Choroid plexus epithelial cell (primary cell): ENCODE results near the gene EFHC1.

Experiments
- DNase-seq: peaks from one replicate; pipeline ENCODE4 v3.0.0-alpha.2; 2010; ENCODE audit warnings: low read depth
- H3K4me3 ChIP-seq: 2 replicates; pipeline ENCODE4 v1.5.1; 2011; ENCODE audit warnings: low read depth, mild to moderate bottlenecking, control low read depth, low read length, moderate library complexity
- CTCF ChIP-seq: conservative IDR thresholded peaks from 2 replicates; pipeline ENCODE4 v1.5.1; 2011; ENCODE audit warnings: low read depth, mild to moderate bottlenecking, control low read depth, inconsistent platforms, low read length, moderate library complexity

EFHC1 gene

DNA sequence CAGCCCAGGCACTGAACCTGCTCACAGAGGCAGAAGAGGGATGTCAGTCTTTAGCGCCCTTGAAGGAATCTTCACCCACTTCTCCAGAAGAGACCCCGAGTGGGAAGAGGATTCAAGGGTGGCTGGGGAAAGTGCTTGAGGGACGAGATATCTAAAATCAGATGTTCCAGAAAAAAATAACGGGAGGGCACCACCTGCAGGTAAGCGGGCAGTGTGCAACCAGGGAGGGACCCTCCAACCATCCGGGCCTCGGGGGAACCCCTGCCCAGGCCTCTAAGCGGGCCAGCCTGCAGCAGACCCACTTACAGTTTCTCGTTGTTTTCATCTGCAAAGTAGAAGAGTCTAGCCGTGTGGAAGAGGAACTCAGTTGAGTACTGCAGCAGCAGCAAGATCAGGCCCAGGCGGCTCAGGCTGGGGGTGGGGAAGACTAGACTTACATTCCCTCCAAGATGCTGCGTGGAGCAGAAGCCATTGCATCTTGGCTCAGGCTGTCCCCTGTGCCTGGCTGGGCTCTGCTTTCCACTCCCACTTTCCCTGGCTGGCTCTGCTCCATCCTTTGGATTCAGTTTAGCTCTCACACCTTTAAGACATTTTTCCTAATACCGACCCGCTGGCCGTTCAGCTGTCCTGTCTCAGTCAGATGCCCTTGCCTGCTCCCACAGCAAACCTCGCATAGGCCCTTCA is 85.7 kb downstream of the EFHC1 start:
- DNase-seq = no peak
- TF ChIP-seq CTCF = peak; percentile 32
- no peak overlapping the region for H3K4me3 ChIP-seq

GRCh38 chr6:52506476-52506875 is 86.3 kb downstream of the EFHC1 start:
- H3K4me3 ChIP-seq = no peak overlapping the region
- DNase-seq = no peak
- no peak for TF ChIP-seq CTCF

DNA sequence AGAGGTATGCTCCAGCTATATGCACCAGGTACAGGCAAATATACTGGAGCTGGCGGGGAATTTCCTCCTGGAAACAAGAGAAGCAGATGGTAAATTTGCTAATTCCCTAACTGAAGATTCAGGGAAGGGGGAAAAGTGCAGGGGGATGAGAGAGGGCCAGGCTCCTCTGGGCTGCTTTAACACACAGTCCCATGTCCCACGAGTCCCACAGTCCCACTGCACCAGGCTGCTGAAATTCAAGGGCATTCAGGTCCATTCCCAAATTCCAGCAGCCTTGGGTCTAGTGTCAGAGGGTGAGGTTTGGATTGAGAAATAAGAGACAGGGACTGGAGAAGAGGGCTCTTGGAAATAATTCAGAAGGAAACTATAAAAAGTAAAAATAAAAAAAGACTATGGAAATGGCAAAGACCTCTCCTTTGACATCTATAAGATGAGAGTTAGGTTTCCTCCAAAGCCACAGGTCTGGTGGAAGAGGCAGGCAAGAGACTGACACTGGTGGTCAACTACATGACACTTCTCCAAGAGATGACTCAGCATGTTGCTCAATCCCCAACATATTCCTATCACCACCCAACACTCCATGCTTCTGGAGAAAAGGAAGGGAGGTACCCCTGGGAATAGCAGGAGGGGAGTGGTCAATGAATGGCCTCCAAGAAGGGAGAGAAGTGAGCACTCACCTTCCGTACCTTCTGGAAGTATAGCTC is 87.6 kb downstream of the EFHC1 start:
- no peak for TF ChIP-seq CTCF
- H3K4me3 ChIP-seq = no peak overlapping the region
- peak; percentile 71 for DNase-seq

DNA sequence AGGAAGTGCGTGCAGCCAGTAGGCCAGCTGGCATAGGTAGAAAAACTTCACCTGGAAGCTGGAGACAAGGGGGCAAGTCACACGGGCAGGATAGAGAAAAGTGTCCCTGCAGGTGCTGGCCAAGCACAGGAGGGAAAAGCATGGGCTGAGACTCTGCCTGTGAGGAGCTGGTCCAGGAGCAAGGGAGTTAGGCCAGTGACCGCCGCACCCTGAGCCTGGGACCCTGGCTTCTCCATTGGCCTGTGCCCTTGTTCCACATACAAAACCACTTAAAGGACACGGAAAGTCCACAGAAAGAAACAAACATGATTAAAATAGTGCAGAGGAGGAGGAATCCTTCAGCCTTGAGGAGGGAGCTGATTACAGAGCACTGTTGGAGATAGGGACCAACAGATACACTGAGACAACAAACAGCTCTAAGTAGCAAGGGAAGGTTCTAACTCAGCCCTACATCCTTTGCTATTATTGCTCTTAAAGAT is 88.2 kb downstream of the EFHC1 start:
- DNase-seq = no peak
- no peak for TF ChIP-seq CTCF
- no peak overlapping the region for H3K4me3 ChIP-seq

DNA sequence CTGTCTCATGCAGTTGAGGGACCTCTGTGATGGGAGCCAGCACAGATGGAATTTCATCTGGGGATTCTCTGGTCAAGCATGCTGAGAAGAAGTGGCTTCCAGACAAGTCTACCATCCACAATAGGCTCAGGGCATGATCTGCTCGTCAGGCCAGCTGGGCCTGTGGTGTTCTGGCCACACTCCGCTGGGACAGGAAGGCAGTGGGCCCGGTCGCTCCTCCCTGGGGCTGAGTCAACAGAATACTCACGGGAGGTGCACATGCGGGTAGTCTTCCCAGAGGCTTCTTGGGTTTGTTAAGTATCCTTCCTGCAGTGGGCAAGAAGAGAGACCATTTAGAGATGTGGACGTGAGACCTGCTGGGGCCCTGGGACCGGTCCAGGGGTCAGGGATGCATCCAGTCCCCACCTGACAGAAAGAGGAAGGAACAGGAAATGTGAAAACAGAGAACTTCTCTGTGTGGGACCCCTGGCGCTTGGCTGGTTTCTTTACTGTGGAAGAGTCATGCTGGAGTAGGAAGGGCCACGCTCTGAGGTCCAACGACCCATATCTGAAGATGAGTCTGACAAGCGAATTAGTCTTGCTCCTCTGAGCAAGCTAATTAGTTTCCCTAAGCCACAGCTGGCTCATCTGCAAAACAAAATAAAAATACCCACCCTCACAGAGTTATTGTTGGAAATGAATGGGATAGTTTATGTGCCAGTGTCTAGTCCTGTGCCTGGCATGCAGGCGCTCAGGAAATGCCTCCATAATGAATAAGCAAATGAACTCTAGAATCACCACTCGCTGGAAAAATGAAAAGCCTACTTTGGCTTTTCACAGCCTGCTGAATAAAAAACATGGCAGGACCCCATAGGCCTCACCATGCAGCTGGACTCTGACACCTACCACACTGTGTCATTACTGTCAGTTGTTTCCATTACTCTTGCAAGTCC is 89.4 kb downstream of the EFHC1 start:
- DNase-seq = no peak
- no peak for TF ChIP-seq CTCF
- no peak overlapping the region for H3K4me3 ChIP-seq

DNA sequence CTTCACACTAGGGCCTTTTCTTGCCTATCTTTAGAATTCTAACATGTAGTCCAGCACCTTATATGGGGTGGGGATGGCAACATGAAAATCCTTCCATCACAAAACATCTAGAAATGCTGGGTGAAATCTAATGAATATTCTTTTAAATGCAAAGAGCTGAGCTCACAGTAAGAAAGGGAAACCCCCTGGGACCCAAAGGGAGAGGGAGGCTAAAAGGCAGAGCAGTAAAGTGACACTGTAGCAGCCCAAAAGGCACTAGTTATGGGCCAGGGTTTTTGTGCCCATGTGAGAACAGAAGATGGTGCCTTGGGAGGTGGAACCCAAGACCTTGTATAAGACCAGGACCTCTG is 90.0 kb downstream of the EFHC1 start:
- DNase-seq = no peak
- no peak overlapping the region for H3K4me3 ChIP-seq
- TF ChIP-seq CTCF = no peak
